IMR-90 (cell line): ENCODE results near the gene UMOD. TPM values are rescaled to one million over a fixed set of nuclear protein-coding genes. Genes with fewer than 3 reads are reported as not detected.

Experiments used
- ATAC-seq: fragments of 200-7000 bp; cut with Tn5 transposase; 2 replicates; pipeline ENCODE4 v1.9.1; 2020; ENCODE audit warnings: low read depth, mild to moderate bottlenecking, moderate library complexity
- BruUV-seq: library from RNA; stranded (reverse); fragments of 400-500 nt; replicated peaks from 2 replicates; lab custom pipeline; 2021; lab: Mats Ljungman, UMichigan
- CTCF ChIA-PET: fragments of 300-600 bp; formaldehyde crosslinking; extraction: SDS; loops from one replicate; lab custom pipeline; 2021; ENCODE audit warnings: antibody characterized with exemption; lab: Yijun Ruan, JAX
- POLR2A ChIA-PET: fragments of 300-600 bp; sonication (Branson Sonifier 250); formaldehyde crosslinking; loops from one replicate; lab custom pipeline; 2022; ENCODE audit warnings: antibody characterized with exemption; ENCODE audit not compliant: unreplicated experiment; lab: Charles Lee
- DNase-seq: peaks from one replicate; pipeline ENCODE4 v3.0.0; 2013
- H2AFZ ChIP-seq: replicated peaks from 2 replicates; pipeline ENCODE3; 2013; ENCODE audit warnings: low read length, mild to moderate bottlenecking; ENCODE audit not compliant: poor library complexity
- H2AK5ac ChIP-seq: 2 replicates; pipeline ENCODE4 v1.6.1; 2013; ENCODE audit warnings: low read depth, low read length, inconsistent platforms
- H2AK9ac ChIP-seq: replicated peaks from 2 replicates; pipeline ENCODE3; 2013; ENCODE audit warnings: mild to moderate bottlenecking, low read depth, low read length, moderate library complexity; ENCODE audit not compliant: poor library complexity
- H2BK120ac ChIP-seq: 2 replicates; pipeline ENCODE4 v1.6.1; 2013; ENCODE audit warnings: low read depth, low read length, inconsistent platforms
- H2BK15ac ChIP-seq: 3 replicates; pipeline ENCODE4 v1.6.1; 2013; ENCODE audit warnings: low read depth, low read length, inconsistent platforms
- H2BK20ac ChIP-seq: 2 replicates; pipeline ENCODE4 v1.6.1; 2013; ENCODE audit warnings: low read depth, mild to moderate bottlenecking, inconsistent platforms, low read length, moderate library complexity
- H2BK5ac ChIP-seq: 2 replicates; pipeline ENCODE4 v1.6.1; 2013; ENCODE audit warnings: mild to moderate bottlenecking, low read depth, low read length, inconsistent platforms; ENCODE audit not compliant: poor library complexity, severe bottlenecking
- H3K14ac ChIP-seq: replicated peaks from 2 replicates; pipeline ENCODE4 v1.6.1; 2013; ENCODE audit warnings: low read depth, low read length, inconsistent platforms
- H3K18ac ChIP-seq: 2 replicates; pipeline ENCODE4 v1.6.1; 2013; ENCODE audit warnings: low read depth, low read length, control low read depth
- H3K23ac ChIP-seq: 2 replicates; pipeline ENCODE4 v1.6.1; 2013; ENCODE audit warnings: low read depth, low read length, inconsistent platforms
- H3K27ac ChIP-seq: 2 replicates; pipeline ENCODE4 v1.5.1; 2013; ENCODE audit warnings: mild to moderate bottlenecking, control low read depth, low read length; ENCODE audit not compliant: insufficient read depth
- H3K27me3 ChIP-seq: 2 replicates; pipeline ENCODE4 v1.6.1; 2013; ENCODE audit warnings: low read length; ENCODE audit not compliant: control insufficient read depth, insufficient read depth
- H3K36me3 ChIP-seq: 2 replicates; pipeline ENCODE4 v1.6.1; 2013; ENCODE audit warnings: low read length, mixed read lengths; ENCODE audit not compliant: control insufficient read depth, insufficient read depth
- H3K4ac ChIP-seq: 2 replicates; pipeline ENCODE4 v1.6.1; 2013; ENCODE audit warnings: low read depth, low read length, inconsistent platforms
- H3K4me1 ChIP-seq: 2 replicates; pipeline ENCODE4 v1.6.1; 2013; ENCODE audit warnings: low read length, mixed read lengths; ENCODE audit not compliant: control insufficient read depth, insufficient read depth
- H3K4me2 ChIP-seq: 2 replicates; pipeline ENCODE4 v1.6.1; 2013; ENCODE audit warnings: low read depth, mild to moderate bottlenecking, control low read depth, low read length, moderate library complexity
- H3K4me3 ChIP-seq: 2 replicates; pipeline ENCODE4 v1.5.1; 2013; ENCODE audit warnings: low read depth, mild to moderate bottlenecking, control low read depth, low read length, moderate library complexity; ENCODE audit not compliant: insufficient read depth
- H3K56ac ChIP-seq: 2 replicates; pipeline ENCODE4 v1.6.1; 2013; ENCODE audit warnings: low read length, inconsistent platforms; ENCODE audit not compliant: insufficient read depth; ENCODE audit errors: extremely low read depth
- H3K79me1 ChIP-seq, 2 experiments: 2 replicates each; pipeline ENCODE4 v1.6.1; 2013; ENCODE audit warnings: low read length in 2 of 2, inconsistent platforms in 1 of 2, low read depth in 1 of 2
- H3K9ac ChIP-seq: 2 replicates; pipeline ENCODE4 v1.6.1; 2013; ENCODE audit warnings: low read depth, low read length, control low read depth
- H3K9me1 ChIP-seq: 2 replicates; pipeline ENCODE4 v1.6.1; 2013; ENCODE audit warnings: low read length, inconsistent platforms; ENCODE audit not compliant: insufficient read depth
- H3K9me3 ChIP-seq: 2 replicates; pipeline ENCODE4 v1.6.1; 2013; ENCODE audit warnings: low read length; ENCODE audit not compliant: control insufficient read depth, insufficient read depth
- H4K20me1 ChIP-seq: 2 replicates; pipeline ENCODE4 v1.6.1; 2013; ENCODE audit warnings: low read length, inconsistent platforms; ENCODE audit not compliant: insufficient read depth
- H4K5ac ChIP-seq: 2 replicates; pipeline ENCODE4 v1.6.1; 2013; ENCODE audit warnings: mild to moderate bottlenecking, low read depth, low read length, control low read depth
- H4K8ac ChIP-seq, 2 experiments: 2 replicates each; pipeline ENCODE4 v1.6.1; 2013; ENCODE audit warnings: low read depth in 2 of 2, low read length in 2 of 2, control low read depth in 1 of 2, inconsistent platforms in 1 of 2
- H4K91ac ChIP-seq: 2 replicates; pipeline ENCODE4 v1.6.1; 2013; ENCODE audit warnings: low read depth, low read length, inconsistent platforms; ENCODE audit not compliant: insufficient read depth
- BHLHE40 ChIP-seq: fragments of 150-350 bp; IDR thresholded peaks from 2 replicates; pipeline ENCODE4 v1.6.1; 2016; ENCODE audit warnings: mild to moderate bottlenecking, low read depth, low read length
- CEBPB ChIP-seq: IDR thresholded peaks from 2 replicates; pipeline ENCODE4 v1.6.1; 2012; ENCODE audit warnings: low read depth, low read length, improper control_type of control experiment
- CHD1 ChIP-seq: IDR thresholded peaks from 2 replicates; pipeline ENCODE4 v1.6.1; 2012; ENCODE audit warnings: low read depth, low read length, improper control_type of control experiment
- ELK1 ChIP-seq: fragments of 150-350 bp; IDR thresholded peaks from 2 replicates; pipeline ENCODE4 v1.6.1; 2016; ENCODE audit warnings: low read depth, mild to moderate bottlenecking, low read length, moderate library complexity, borderline replicate concordance
- FOS ChIP-seq: fragments of 150-350 bp; IDR thresholded peaks from 2 replicates; pipeline ENCODE4 v1.6.1; 2016; ENCODE audit warnings: low read depth, low read length
- MAFK ChIP-seq: IDR thresholded peaks from 2 replicates; pipeline ENCODE4 v1.6.1; 2012; ENCODE audit warnings: low read depth, low read length, improper control_type of control experiment
- MAZ ChIP-seq: IDR thresholded peaks from 2 replicates; pipeline ENCODE4 v1.6.1; 2012; ENCODE audit warnings: low read depth, mild to moderate bottlenecking, low read length, improper control_type of control experiment, moderate library complexity, borderline replicate concordance
- MXI1 ChIP-seq: IDR thresholded peaks from 2 replicates; pipeline ENCODE4 v1.6.1; 2012; ENCODE audit warnings: low read depth, mild to moderate bottlenecking, low read length, moderate library complexity, borderline replicate concordance
- NFE2L2 ChIP-seq: fragments of 150-350 bp; IDR thresholded peaks from 2 replicates; pipeline ENCODE4 v1.6.1; 2016; ENCODE audit warnings: low read depth, mild to moderate bottlenecking, low read length
- POLR2A ChIP-seq: IDR thresholded peaks from 2 replicates; pipeline ENCODE4 v1.6.1; 2012; ENCODE audit warnings: mild to moderate bottlenecking, low read depth, low read length
- RAD21 ChIP-seq: IDR thresholded peaks from 2 replicates; pipeline ENCODE4 v1.6.1; 2012; ENCODE audit warnings: low read length, improper control_type of control experiment
- RCOR1 ChIP-seq: IDR thresholded peaks from 2 replicates; pipeline ENCODE4 v1.6.1; 2012; ENCODE audit warnings: mild to moderate bottlenecking, low read length, improper control_type of control experiment; ENCODE audit not compliant: insufficient replicate concordance
- RFX5 ChIP-seq: IDR thresholded peaks from 2 replicates; pipeline ENCODE4 v1.8.0; 2012; ENCODE audit warnings: low read depth, mild to moderate bottlenecking, low read length, moderate library complexity
- SMC3 ChIP-seq: fragments of 150-350 bp; IDR thresholded peaks from 2 replicates; pipeline ENCODE4 v1.6.1; 2016; ENCODE audit warnings: low read depth, mild to moderate bottlenecking, antibody characterized with exemption, low read length, moderate library complexity
- WGBS, 2 experiments: methylation state at CpG; one replicate each; pipeline versions ENCODE4 v1.1.5 to v1.1.7; 2013; ENCODE audit warnings: missing lambda C conversion rate in 2 of 2; ENCODE audit not compliant: insufficient read length in 1 of 2; ENCODE audit errors: extremely low coverage in 2 of 2; 5-methylcytosine and 5-hydroxymethylcytosine counted together
- dilution Hi-C: fragments of 300-500 bp; cut with HindIII; formaldehyde crosslinking; loops from one replicate; pipeline ENCODE4 v1.14.3; 2018; ENCODE audit warnings: low sequenced_read_pairs; ENCODE audit not compliant: unreplicated experiment
- in situ Hi-C: fragments of 300-500 bp; cut with MboI; formaldehyde crosslinking; loops from 3 replicates; pipeline ENCODE4 v1.14.3; 2019; ENCODE audit warnings: low sequenced_read_pairs, inconsistent platforms, mixed read lengths
- intact Hi-C: fragments of 100-400 bp; cut with micrococcal nuclease; formaldehyde crosslinking; loops from 2 replicates; pipeline ENCODE4 v1.10.0; 2022
- polyA plus RNA-seq, 3 experiments: library from polyadenylated mRNA; depleted of rRNA; stranded (reverse); fragments of >200 nt; gene quantifications; 2 replicates each; pipeline ENCODE4 v1.2.3, GENCODE V29; 2012; ENCODE audit warnings: low replicate concordance in 1 of 3
- total RNA-seq: library from RNA; depleted of rRNA; stranded (reverse); fragments of >200 nt; gene quantifications from 2 replicates; pipeline ENCODE4 v1.2.3, GENCODE V29; 2012
- TF ChIP-seq, protein P1 (sequence below): fragments of 150-350 bp; IDR thresholded peaks from 2 replicates; pipeline ENCODE4 v1.6.1; 2017; ENCODE audit warnings: mild to moderate bottlenecking, antibody characterized with exemption, low read length, low read depth
- TF ChIP-seq, protein P2 (sequence below): conservative IDR thresholded peaks from 2 replicates; pipeline ENCODE4 v1.5.1; 2012; ENCODE audit warnings: mild to moderate bottlenecking, low read depth, low read length, improper control_type of control experiment

Gene UMOD
- total and polyA plus RNA-seq, 2 of the 4 experiments (the other 2 are of a cell fraction), result not detected

- no peaks in the 10 kb centered on the region; the same call in 1 of the 2 replicates for H3K9me3 ChIP-seq
- TF ChIP-seq, protein P1, sequence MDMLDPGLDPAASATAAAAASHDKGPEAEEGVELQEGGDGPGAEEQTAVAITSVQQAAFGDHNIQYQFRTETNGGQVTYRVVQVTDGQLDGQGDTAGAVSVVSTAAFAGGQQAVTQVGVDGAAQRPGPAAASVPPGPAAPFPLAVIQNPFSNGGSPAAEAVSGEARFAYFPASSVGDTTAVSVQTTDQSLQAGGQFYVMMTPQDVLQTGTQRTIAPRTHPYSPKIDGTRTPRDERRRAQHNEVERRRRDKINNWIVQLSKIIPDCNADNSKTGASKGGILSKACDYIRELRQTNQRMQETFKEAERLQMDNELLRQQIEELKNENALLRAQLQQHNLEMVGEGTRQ, result no peak
- TF ChIP-seq NFE2L2 (no peak), CHD1 (no peak), FOS (no peak), RFX5 (no peak), BHLHE40 (no peak), CEBPB (no peak), MAFK (no peak), ELK1 (no peak), SMC3 (no peak), RAD21 (no peak), RCOR1 (no peak), MXI1 (no peak), MAZ (no peak), POLR2A (no peak)
- TF ChIP-seq, protein P2, sequence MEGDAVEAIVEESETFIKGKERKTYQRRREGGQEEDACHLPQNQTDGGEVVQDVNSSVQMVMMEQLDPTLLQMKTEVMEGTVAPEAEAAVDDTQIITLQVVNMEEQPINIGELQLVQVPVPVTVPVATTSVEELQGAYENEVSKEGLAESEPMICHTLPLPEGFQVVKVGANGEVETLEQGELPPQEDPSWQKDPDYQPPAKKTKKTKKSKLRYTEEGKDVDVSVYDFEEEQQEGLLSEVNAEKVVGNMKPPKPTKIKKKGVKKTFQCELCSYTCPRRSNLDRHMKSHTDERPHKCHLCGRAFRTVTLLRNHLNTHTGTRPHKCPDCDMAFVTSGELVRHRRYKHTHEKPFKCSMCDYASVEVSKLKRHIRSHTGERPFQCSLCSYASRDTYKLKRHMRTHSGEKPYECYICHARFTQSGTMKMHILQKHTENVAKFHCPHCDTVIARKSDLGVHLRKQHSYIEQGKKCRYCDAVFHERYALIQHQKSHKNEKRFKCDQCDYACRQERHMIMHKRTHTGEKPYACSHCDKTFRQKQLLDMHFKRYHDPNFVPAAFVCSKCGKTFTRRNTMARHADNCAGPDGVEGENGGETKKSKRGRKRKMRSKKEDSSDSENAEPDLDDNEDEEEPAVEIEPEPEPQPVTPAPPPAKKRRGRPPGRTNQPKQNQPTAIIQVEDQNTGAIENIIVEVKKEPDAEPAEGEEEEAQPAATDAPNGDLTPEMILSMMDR, result no peak
- no peaks in the 10 kb centered on the region for H3K9me1 ChIP-seq
- H3K4me1 ChIP-seq, result no peaks in the 10 kb centered on the region
- in situ Hi-C loops (loop anchor here (25.0 kb wide), 1 partner anchor 777 kb away; no protein-coding TSS in a partner anchor), dilution Hi-C loops (no loop called here), intact Hi-C loops (loop anchor here (5.0 to 10.0 kb wide), 2 partner anchors 804 to 832 kb away; partner anchors contain the start of gene VPS35L)
- no CpG with 5 or more reads among the region's 1 CpG for WGBS, 2 experiments
- no TSS peak for BruUV-seq
- no peak overlapping the region for H3K9ac ChIP-seq
- H2BK20ac ChIP-seq, result no peak overlapping the region
- H3K18ac ChIP-seq, result no peak overlapping the region
- no peak overlapping the region for H2AFZ ChIP-seq
- no peak overlapping the region for H2BK15ac ChIP-seq
- no peaks in the 10 kb centered on the region for H3K27me3 ChIP-seq
- H3K79me1 ChIP-seq, result no peaks in the 10 kb centered on the region
- H2BK120ac ChIP-seq, result no peak overlapping the region
- H3K36me3 ChIP-seq, result no peaks in the 10 kb centered on the region
- H4K20me1 ChIP-seq, result no peaks in the 10 kb centered on the region
- H3K56ac ChIP-seq, result no peak overlapping the region
- H3K27ac ChIP-seq, result no peak overlapping the region
- no peak overlapping the region for H3K14ac ChIP-seq
- H4K5ac ChIP-seq, result no peak overlapping the region
- DNase-seq (no peak), ATAC-seq (no peak)
- H2AK5ac ChIP-seq, result no peak overlapping the region
- CTCF ChIA-PET, result interaction anchor here (6.1 kb wide), 1 partner anchor 481 kb away, joined by 76 read pairs; no protein-coding TSS in a partner anchor
- H3K4me3 ChIP-seq, result no peak overlapping the region
- no peak overlapping the region for H4K91ac ChIP-seq
- POLR2A ChIA-PET, result no interaction called here
- H3K23ac ChIP-seq, result no peak overlapping the region
- H3K4me2 ChIP-seq, result no peak overlapping the region
- no peak overlapping the region for H3K4ac ChIP-seq
- no peak overlapping the region for H2BK5ac ChIP-seq
- H4K8ac ChIP-seq, result no peak overlapping the region
- no peak overlapping the region for H2AK9ac ChIP-seq
Measured at GRCh38 chr16:20388854-20389253, 36.3 kb upstream of the UMOD start.
